Femur (tissue), 1 donor: Measurements from ENCODE around the gene DAB2IP.
"Not testable (repeated sequence)": the region's sequence is repeated elsewhere in the genome, so short reads cannot be mapped to it uniquely, and the experiment has no call there.

Experiments
- DNase-seq: peaks from one replicate; pipeline ENCODE4 v3.0.0-alpha.2; 2017

DAB2IP gene

DNA sequence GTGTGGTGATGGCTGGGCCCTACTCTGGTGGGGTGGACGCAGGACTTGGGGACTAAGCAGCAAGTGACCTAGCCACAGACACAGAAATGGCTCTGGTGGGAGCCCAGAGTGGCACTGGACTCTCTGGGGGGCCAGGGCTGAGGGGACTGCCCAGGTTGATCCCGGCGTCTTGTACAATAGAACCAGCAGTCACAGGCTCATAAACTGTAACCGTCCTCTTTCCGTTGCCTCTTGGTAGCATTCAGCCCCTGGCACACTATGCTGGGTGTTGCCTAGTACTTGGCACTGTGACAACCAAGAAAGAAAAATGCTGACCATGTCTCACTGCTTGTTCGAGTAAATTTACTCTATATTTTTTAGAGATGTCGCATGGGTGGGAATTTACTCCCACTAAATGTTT is 80.5 kb downstream of the DAB2IP start:
- no peak for DNase-seq

GRCh38 chr9:121732389-121732788 is 81.0 kb downstream of the DAB2IP start:
- no peak for DNase-seq

DNA sequence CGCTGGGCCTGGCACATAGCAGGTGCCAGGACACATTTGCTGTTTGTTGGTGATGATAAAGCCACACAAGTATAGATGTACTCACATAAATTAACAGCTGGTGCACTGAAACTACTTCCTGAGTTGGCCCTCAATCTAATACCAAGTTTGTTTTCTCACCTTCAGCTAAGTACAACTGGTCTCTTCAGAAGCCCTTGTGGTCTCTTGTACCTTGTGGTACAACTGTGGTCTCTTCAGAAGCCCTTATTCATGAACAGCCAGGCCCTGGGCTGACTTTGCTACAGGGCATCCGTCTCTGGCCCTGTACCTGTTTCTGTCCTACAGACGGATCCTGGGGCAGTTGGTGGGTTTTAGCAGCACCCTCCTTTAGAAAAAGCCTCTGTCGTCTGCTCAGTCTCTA is 81.5 kb downstream of the DAB2IP start:
- no peak for DNase-seq

DNA sequence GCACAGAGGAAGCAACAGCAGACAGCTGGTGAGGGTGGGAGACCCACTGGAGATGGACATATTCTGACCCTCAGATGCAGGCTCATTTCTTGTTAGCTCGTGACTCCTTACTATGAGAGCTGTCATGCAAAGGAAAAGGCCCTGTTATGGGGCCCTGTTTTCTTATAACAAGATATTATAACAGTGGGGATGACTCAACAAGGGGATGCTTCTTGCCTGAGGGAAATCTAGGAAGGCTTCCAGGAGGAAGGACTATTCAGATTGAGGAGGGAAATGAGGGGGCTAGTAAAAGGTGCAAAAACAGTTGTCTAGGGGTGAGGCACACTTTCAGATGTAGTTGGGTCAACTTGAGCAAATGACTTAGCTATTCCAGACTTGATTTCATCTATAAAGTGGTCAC is 83.0 kb downstream of the DAB2IP start:
- DNase-seq, result no peak

DNA sequence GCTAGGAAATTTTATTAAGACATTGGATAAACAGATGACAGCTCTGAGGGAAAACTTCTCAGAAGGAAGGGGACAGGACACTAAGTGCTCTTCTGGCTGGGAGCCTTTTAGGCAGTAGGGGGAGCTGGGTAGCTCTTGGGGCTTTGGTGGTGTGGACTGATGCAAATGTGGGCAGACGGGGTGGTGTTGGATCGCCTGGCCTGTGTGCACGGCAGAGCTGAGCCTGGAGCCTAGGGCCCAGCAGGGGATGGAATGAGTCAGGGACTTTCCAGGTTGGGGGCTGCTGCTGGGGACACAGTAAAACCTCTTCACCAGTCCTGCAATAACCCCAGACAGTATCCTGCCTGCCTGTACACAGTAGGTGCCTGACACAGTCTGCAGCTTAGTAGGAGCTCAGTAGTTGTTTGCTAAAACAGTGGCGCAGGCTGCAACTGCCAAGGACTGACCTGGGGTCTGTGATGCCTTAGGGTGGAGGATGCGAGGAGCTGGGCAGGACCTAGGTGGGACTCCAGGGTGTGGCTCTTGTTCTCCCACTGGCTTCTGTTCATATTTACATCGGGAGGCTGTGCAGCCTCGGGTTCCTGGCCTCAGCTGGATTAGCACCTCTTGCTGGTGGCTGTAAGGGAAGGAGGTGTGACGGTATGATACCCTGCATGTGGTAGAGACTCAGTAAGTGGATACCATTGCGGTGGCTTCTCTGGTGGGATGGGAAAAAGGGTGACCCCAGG is 83.8 kb downstream of the DAB2IP start:
- DNase-seq, result no peak

DNA sequence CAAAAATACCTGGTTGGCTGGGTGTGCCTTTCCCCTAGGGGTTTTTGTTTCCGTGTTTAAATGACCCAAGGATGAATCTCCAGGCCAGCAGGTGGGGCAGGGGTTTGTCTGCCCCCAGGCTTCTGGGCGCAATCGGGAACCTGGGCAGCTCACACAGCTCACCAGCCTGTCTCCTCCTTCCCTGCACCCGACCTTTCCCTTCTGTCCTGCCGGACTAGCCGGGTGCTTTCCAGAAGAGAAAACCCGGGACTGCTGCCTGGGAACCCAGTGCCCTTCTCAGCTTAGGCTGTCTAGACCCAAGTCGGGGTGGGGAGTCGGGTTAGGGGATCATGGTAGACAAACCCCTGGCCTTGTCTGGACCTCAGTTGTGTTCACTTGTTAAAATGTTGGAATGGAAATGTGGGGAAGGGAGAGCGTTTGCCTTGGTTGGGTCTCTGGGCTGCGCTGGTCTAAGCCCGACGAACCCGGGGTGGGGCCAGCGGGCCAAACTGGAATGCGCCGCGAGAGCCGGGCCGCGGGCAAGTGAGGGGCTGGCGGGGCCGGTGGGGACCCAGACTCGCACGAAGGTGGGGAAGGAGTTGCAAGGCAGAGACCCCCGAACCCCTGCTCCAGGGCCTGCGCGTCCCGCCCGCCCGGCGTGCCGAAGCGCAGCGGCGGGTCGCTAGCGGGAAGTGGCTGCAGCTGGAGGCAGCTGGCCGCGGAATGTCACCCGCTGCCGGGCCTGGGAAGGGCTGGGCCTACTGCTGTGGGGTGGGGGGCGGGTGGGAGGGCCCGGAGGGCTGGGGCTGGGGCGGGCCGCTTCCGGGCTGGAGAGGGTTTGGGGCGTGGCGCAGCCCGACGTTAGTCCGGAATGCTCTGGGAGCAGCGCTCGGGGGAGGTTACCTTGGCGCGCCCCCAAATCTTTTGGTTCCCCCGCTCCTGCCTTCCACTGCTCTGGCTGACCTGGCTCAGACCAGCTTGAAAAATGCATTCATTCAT is 84.6 kb downstream of the DAB2IP start:
- DNase-seq, result peak; percentile 89

- DNase-seq, result no peak
These were observed 85.6 kb downstream of the DAB2IP start for GRCh38 chr9:121736934-121737462.

DNA sequence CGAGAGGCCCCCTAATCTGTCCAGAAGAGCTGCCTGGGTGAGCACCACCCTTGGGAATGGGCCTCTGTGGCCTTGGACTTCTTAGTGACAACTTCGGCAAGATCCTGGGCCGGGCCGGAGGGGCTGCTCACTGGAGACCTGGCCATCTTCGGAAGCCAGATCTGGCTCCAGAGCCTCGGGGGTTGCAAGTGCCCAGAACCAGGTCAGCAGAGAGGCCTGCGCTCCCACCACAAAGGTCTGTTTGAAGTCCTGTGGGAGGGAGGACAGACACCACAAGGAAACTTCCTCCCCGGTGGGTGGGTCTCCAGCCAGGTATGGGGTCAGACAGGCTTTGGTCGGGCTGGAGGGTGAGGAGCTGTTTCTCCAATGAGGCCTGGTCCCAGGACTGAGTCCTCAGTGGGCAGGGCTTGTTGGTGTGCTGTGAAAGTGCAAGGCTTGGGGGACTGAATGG is 86.1 kb downstream of the DAB2IP start:
- DNase-seq, result no peak

DNA sequence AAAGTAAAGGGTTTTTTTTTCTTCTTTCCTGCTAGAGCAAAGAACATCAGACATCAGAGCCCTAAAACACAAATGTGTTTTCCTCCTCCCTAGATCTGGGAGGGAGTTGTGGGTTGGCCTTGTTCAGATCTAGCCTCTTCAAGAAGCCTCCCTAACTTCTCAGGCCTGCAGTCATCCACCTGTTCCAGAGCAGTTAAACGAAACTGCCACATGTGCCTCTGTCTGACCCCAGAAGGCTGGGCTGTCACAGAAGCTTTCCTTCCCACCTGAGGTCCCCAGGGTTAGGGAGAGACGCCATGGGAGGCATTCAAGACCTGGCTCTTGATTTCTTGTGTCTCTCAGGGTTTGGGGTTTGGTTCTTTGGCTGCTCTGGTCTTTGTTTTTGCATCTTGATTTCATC is 87.0 kb downstream of the DAB2IP start:
- no peak for DNase-seq

DNA sequence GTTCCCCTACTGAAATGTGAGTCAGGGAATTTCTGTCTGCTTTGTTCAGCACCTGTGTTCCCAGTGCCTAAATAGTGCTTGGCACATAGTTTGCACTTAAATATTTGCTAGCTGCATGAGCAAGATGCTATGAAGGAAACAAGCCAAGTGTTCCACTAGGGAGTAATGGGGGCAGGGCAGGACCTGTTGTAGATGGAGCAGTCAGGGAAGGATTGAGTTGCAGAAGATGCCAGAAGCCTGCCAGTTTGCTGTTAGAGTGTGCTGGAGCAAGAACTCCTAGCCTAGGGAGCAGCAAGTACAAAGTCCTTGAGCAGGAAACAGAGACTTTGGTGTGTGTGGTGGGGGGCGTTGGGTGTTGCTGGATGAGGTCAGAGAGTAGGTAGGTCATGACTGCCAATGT is 87.5 kb downstream of the DAB2IP start:
- DNase-seq, result no peak

DNA sequence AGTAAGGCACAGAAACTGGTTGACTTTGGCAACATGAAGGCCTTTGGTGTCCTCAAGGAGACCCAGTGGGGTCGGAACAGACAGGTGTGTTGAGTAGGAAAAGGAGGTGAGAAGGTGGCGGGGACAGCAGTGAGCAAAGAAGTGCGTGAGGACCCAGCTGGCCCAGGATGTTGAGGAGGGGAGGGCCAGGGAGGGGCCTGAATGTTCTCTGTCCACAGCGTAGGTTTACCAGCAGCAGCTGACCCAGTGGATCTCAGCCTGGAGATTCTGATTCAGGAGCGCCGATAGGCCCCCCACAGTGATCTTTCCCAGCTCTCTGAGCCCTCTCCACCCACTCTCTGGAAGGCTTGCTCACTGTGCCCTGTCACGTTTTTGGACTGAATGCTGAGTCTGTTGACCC is 88.5 kb downstream of the DAB2IP start:
- no peak for DNase-seq

GRCh38 chr9:121741228-121741918 is 89.9 kb downstream of the DAB2IP start:
- no peak for DNase-seq

DNA sequence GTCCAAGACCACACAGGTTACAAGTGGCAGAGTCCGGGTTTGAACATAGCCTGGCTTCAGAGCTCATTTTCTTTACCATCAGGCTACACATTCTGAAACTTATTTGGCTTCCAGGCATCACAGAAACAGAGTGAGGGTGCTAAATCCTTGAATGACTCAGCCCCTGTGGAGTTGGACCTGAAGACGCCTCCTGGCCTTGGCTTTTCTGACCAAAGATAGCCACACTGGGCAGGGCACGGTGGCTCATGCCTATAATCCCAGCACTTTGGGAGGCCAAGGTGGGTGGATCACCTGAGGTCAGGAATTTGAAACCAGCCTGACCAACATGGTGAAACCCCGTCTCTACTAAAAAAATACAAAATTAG is 90.5 kb downstream of the DAB2IP start:
- DNase-seq, result not testable (repeated sequence)

- no peak for DNase-seq
These were observed 91.5 kb downstream of the DAB2IP start for GRCh38 chr9:121742923-121743322.

GRCh38 chr9:121743441-121744001 is 92.1 kb downstream of the DAB2IP start:
- DNase-seq, result peak; percentile 84

DNA sequence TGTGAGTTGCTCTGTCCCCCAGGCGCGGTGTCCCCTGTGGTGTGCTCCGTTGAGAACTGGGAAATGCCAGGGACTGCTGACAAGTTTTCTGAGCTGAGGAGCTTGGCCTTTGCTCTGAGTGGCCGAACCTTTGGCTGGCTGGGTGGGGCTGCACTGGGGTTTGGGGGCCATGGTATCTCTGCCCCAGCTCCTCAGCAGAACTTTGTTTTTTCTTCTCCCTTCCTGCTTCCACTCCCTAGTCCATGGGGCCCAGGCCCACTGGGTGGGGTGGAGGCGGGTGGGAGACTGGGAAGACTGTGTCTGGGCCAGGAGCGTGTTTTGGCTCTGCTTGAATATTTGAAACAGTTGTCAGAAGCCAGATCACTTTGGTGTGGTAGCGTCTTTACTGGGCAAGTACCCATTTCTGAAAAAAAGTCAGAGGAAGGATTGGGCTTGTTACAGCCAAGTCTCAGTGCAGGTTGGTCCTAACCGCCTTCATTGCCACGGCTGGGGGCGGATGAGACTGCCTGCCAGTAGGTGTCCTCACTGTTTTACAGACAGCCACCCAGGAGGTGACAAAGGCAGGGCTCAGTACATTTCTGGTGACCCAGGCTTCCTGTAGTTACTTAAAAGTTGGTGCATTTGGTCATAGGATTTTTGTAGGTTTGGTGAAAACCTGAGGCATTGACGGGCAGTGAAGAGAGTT is 92.7 kb downstream of the DAB2IP start:
- peak; percentile 66 for DNase-seq

DNA sequence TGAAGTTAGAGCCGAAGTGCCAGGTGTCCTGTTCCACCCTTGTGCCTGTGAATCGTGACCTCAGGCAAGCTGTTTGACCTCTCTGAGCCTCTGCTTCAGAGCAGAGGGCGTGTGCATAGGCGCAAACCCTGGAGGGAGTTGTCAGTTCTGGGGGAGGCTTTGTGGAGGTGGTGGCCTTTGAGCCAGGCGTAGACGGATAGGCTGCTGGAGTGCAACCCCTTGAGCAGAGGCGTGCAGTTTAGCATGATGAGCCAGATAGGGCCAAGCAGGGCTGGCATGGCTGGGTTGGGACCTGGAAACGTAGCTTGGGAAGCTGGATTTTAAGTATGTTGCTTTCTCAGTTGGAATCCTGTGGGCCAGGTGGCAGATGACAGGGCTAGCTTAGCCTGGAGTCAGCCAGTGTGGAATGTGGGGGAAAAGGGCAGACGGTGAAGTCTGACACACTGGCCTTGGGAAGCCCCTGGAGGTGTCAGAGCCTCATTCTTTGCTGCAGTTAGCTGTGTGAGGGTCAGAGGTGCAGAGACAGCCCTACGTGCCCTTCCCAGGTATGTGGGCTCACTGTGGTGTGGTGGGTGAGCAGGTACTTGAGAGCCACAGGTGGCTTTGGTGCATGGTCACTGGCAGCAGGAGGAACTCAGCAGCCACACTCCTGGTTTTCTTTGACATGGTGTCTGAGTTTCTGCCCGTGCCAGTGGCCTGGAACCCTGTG is 93.4 kb downstream of the DAB2IP start:
- no peak for DNase-seq

GRCh38 chr9:121745396-121745695 is 93.9 kb downstream of the DAB2IP start:
- no peak for DNase-seq

DNA sequence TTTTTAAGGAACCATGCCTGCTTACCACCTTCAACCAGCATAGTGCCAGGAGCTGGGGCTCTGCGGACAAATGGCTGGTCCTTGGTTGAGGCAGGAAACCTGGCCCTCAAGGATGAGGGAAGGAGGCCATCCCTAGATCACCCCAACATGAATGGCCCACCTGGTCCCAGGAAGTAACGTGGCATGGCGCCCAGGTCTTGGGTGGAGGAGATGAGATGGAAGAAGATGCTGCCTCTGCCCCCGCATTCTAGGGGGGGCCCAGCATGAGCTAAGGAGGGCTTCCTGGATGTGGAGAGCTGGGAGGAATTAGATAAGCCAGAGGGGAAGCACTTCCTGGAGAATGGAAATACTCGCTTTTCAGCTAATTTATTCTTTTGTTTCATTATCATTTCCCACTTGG is 95.0 kb downstream of the DAB2IP start:
- DNase-seq, result no peak

- no peak for DNase-seq
These were observed 95.4 kb downstream of the DAB2IP start for GRCh38 chr9:121746866-121747265.

DNA sequence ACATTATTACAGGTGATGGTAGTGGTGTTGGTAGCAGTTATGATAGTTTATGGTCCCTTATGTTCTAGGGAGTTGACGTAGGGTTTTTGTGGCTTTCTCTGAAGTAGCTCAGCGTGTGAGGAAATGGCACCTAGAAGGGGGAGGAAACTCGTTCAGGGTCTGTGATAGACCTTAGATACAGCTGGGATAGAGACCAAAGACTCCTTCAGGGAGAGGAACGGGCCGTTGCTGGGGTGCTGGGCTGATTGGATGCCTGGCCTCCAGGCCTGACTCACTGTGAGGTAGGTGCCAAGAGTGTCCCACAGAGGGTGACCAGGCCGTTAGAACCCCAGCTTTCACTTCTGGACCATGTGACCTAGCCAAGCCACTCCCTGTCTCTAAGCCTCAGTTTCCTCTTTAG is 96.6 kb downstream of the DAB2IP start:
- DNase-seq, result no peak
